Neural crest cell (in vitro differentiated cells): ENCODE measurements around the gene IFI6. TPM values are rescaled to one million over a fixed set of nuclear protein-coding genes. Genes with fewer than 3 reads are reported as not detected.
A peak's percentile ranks its signal among the peaks of the same experiment; 100 is the strongest.

Experiments used
- DNase-seq: peaks from one replicate; pipeline ENCODE4 v3.0.0; 2021; ENCODE audit warnings: low read depth, mixed read lengths, low spot score
- H3K27ac Mint-ChIP-seq: one replicate; pipeline ENCODE4 v1.8.0; 2021; ENCODE audit warnings: mild to moderate bottlenecking, mixed read lengths; ENCODE audit not compliant: unreplicated experiment
- H3K27me3 Mint-ChIP-seq: 2 replicates; pipeline ENCODE4 v1.8.0; 2021; ENCODE audit warnings: low read depth, mild to moderate bottlenecking, mixed read lengths
- H3K36me3 Mint-ChIP-seq: 2 replicates; pipeline ENCODE4 v1.8.0; 2021; ENCODE audit warnings: low read depth, mild to moderate bottlenecking, mixed read lengths
- H3K4me1 Mint-ChIP-seq: 2 replicates; pipeline ENCODE4 v1.8.0; 2021; ENCODE audit warnings: mixed read lengths
- H3K4me3 Mint-ChIP-seq: one replicate; pipeline ENCODE4 v1.8.0; 2021; ENCODE audit warnings: mild to moderate bottlenecking, mixed read lengths
- H3K9me3 Mint-ChIP-seq: 2 replicates; pipeline ENCODE4 v1.8.0; 2021; ENCODE audit warnings: mixed read lengths
- total RNA-seq: library from RNA; stranded (reverse); gene quantifications from 2 replicates; pipeline ENCODE4 v1.2.1, GENCODE V29; 2021
- TF ChIP-seq, protein P1 (sequence below): fragments of 200-600 bp; sonication (generic); conservative IDR thresholded peaks from 2 replicates; pipeline ENCODE4 v1.5.0; 2021; ENCODE audit warnings: antibody characterized with exemption, mild to moderate bottlenecking

IFI6 gene
- total RNA-seq, 1 donor from 2014 or later = 15.2 TPM

DNA sequence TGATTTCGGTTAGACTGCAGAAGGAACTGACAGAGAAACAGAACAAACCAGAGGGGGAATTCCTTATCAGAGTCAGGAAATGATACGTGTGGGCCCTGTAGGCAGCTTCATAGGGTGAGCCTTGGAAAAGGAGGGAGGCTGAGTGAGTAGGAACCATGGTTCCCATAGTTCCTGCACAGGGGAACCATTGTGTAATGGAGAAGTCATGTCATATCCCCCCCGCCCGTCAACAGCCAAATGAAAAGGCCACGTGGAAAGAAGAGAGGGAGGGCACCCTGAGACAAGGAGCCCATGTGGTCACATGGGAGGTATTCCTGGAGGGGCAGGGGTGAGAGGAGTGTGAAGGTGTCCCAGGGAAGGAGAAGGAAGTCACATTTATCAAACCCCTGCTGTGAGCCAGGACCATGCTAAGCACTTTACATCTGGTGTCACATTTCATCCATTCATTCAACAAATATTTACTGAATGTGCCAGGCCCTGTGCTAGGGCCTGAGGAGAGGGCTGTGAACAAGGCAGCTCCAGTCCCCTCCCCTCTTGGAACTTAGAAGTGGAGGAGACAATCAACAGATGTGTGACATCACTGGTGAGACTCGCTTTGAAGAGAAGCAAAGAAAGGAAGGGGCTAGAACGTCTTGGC, 21.3 kb downstream of the IFI6 start:
- DNase-seq = no peak
- H3K36me3 Mint-ChIP-seq = no peaks in the 10 kb centered on the region

DNA sequence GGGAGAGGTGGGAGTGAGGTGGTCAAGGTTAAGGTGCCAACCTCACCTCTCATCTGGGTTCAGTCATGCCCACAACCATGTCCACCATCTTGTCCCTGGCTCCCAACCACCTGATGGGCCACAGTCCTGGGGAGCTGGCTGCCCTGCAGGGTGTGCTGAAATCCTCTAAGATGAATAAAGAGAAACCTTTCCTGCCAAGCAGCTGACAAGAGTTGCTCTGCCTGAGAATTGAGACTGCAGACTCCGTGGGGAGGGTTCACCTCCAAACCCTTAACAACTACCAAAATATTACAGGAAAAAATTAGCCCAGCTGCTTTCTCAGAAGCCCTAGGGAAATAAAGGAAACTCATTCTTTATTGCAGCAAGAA, 21.8 kb downstream of the IFI6 start:
- Mint-ChIP-seq H3K9me3 (no peaks in the 10 kb centered on the region), H3K36me3 (no peaks in the 10 kb centered on the region), H3K27me3 (no peaks in the 10 kb centered on the region), H3K4me1 (peaks cover 34% of the 10 kb centered on the region), H3K4me3 (no peak overlapping the region), H3K27ac (peak overlapping the region; percentile 94)
- no peak for DNase-seq
- TF ChIP-seq, protein P1, sequence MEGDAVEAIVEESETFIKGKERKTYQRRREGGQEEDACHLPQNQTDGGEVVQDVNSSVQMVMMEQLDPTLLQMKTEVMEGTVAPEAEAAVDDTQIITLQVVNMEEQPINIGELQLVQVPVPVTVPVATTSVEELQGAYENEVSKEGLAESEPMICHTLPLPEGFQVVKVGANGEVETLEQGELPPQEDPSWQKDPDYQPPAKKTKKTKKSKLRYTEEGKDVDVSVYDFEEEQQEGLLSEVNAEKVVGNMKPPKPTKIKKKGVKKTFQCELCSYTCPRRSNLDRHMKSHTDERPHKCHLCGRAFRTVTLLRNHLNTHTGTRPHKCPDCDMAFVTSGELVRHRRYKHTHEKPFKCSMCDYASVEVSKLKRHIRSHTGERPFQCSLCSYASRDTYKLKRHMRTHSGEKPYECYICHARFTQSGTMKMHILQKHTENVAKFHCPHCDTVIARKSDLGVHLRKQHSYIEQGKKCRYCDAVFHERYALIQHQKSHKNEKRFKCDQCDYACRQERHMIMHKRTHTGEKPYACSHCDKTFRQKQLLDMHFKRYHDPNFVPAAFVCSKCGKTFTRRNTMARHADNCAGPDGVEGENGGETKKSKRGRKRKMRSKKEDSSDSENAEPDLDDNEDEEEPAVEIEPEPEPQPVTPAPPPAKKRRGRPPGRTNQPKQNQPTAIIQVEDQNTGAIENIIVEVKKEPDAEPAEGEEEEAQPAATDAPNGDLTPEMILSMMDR = no peak

More for the DNA sequence above, 21.3 kb downstream of the IFI6 start:
- Mint-ChIP-seq H3K27ac (peak overlapping the region; percentile 94), H3K9me3 (no peaks in the 10 kb centered on the region), H3K4me1 (peaks cover 37% of the 10 kb centered on the region), H3K4me3 (peak overlapping the region; percentile 16), H3K27me3 (no peaks in the 10 kb centered on the region)
- TF ChIP-seq, protein P1 = no peak

DNA sequence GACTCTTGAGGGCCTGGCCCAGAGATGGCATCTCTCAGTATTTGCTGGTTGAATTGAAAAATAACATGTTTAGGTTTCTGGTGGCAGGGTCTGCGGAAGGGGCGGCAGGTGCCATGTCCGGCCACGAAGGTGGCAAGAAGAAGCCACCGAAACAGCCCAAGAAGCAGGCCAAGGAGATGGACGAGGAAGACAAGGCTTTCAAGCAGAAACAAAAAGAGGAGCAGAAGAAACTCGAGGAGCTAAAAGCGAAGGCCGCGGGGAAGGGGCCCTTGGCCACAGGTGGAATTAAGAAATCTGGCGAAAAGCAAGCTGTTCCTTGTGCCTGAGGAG, 22.7 kb downstream of the IFI6 start:
- TF ChIP-seq, protein P1 = no peak
- no peak for DNase-seq

DNA sequence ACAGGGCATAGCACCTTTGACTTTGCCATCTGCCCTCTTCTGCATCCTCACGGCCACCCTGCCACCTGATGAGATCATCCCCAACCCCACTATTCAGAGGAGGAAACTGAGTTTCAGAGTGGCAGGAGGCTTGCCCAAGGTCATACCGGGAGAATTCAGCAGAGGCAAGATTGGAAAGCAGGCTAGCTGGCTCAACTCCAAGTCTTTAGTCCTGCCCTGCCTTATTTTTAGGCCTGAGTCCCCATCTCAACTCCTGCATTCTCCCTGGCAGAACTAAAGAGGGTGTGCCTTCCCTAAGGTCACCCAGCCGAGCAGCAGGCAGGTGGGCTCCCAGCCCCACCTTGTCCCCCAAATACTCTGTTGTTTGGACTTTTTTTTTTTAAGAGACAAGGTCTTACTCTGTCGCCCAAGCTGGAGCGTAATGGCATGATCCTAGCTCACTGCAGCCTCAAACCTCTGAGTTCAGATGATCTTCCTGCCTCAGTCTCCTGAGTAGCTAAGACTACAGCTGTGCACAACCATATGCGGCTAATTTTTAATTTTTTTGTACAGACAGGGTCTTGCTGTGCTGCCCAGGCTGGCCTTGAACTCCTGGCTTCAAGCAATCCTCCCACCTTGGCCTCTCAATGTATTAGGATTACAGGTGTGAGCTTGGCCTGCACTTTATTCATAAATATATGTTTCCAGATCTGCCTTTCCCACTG, 23.2 kb downstream of the IFI6 start:
- Mint-ChIP-seq H3K27ac (no peak overlapping the region), H3K4me1 (peaks cover 32% of the 10 kb centered on the region), H3K9me3 (no peaks in the 10 kb centered on the region), H3K4me3 (no peak overlapping the region), H3K27me3 (no peaks in the 10 kb centered on the region), H3K36me3 (no peaks in the 10 kb centered on the region)
- TF ChIP-seq, protein P1 = no peak
- no peak for DNase-seq

More for the DNA sequence above, 22.7 kb downstream of the IFI6 start:
- no peaks in the 10 kb centered on the region for H3K36me3 Mint-ChIP-seq
- no peaks in the 10 kb centered on the region for H3K9me3 Mint-ChIP-seq
- H3K27ac Mint-ChIP-seq = no peak overlapping the region
- peaks cover 29% of the 10 kb centered on the region for H3K4me1 Mint-ChIP-seq
- no peaks in the 10 kb centered on the region for H3K27me3 Mint-ChIP-seq
- H3K4me3 Mint-ChIP-seq = no peak overlapping the region

DNA sequence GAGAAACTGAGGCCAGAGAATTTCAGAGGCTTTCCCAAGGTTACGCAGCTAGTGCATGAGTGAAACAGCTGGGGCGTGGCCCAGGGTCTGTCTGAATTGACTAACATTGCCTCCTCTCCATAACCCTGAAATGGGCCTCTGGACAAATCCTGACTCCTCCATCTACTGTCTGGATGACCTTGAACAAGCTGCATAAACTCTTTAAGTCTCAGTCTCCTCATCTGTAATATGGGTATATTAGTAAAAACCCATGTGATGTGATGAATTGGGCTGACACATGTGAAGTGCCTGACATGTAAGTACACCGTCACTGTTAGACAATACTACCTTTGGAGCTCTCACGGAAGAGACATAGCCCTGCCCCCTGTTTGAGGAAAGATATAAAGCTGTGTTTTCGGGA, 24.7 kb downstream of the IFI6 start:
- DNase-seq = no peak
- Mint-ChIP-seq H3K4me3 (no peak overlapping the region), H3K27me3 (no peaks in the 10 kb centered on the region), H3K4me1 (peaks cover 28% of the 10 kb centered on the region), H3K27ac (no peak overlapping the region), H3K36me3 (no peaks in the 10 kb centered on the region), H3K9me3 (no peaks in the 10 kb centered on the region)
- TF ChIP-seq, protein P1 = no peak
